HG03280 (cell line): Measurements from ENCODE around the gene NDNF.

Experiments
- ATAC-seq: cut with Tn5 transposase; IDR thresholded peaks from one replicate; pipeline ENCODE4 v1.9.1; 2021; ENCODE audit warnings: mild to moderate bottlenecking, moderate library complexity; ENCODE audit not compliant: unreplicated experiment

Gene NDNF

GRCh38 chr4:121070696-121071639, 1.4 kb downstream of the NDNF start:
- no peak for ATAC-seq

GRCh38 chr4:121070274-121070673, 2.1 kb downstream of the NDNF start:
- no peak for ATAC-seq

DNA sequence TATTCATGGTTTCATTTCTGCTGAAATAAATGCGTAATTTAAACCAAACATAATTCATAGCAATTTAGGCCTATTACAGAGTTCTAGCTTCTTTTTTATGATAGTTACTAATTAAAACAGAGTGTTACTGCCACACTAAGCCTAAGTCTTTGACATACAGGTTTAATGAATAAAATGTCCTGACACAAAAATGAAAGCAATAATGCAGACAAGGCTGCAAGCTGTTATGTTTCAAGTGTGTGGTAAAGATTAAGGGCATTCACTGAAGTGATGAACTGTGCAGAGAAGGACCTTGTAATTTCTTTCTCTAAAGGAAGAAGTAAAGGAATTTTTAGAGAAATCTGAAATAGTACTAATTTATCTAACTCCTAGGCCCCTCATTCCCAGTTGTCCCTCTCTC, 2.9 kb downstream of the NDNF start:
- ATAC-seq = no peak

DNA sequence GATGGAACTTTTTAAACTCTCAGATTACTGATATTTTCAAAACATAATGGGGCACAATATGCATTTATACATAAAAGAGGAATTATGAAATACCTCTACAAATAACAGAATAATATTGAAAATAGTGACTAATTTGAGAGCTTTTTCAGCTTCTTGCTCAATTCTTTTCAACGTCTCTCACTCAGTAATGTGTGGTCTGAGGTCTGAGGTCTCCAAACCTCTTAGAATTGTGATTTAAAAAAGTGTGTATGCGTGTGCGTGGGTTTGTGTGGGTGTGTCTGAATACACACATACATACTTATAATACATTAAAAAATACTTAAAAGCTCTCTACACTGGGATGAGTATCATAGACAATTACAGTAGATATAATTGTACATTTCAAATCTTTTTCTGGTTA, 7.9 kb downstream of the NDNF start:
- ATAC-seq = no peak

- no peak for ATAC-seq
These were observed 9.8 kb downstream of the NDNF start for GRCh38 chr4:121062521-121062920.

- ATAC-seq = no peak
These were observed 10.5 kb downstream of the NDNF start for GRCh38 chr4:121061861-121062260.

DNA sequence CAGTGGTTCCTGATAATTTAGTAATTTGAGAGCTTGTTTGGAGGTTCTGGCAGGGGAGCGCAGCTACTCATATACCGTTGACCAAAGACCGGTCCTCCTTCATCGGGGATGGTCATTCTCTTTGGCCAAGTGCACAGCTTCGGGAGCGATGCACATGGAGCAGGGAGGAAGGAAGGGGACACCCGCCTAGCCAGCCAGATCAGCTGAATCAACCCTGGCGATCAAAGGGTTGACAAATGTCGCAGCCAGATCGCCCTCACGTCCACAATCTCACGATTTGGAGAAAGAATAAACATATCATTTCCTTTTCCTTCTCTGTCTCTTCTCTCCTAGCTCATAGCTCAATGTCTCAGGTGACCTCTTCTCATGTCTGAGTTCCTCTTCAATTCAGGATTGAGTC, 11.1 kb downstream of the NDNF start:
- ATAC-seq = no peak

DNA sequence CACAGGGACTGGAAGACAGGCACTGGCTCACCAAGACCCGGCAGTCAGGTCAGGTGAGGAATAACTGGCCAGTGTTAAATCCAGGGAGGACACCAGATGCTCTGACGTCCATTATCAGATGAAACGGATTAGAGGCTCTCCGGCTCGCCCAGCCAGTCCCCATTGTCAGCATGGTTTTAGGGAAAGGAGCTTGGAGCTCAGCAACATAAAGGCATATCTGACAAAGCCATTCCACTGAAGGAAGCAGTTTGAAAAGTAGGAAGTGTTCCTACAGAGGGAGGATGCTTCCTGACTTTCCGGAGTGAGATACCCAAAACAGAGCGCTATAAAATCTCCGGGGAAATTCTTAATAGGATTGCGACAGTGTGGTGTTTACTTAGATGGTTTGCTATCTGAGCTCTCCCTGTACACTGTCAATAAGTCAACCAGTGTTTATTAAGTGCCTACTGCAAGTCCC, 14.8 kb downstream of the NDNF start:
- ATAC-seq = no peak

GRCh38 chr4:121056066-121056465, 16.3 kb downstream of the NDNF start:
- no peak for ATAC-seq

DNA sequence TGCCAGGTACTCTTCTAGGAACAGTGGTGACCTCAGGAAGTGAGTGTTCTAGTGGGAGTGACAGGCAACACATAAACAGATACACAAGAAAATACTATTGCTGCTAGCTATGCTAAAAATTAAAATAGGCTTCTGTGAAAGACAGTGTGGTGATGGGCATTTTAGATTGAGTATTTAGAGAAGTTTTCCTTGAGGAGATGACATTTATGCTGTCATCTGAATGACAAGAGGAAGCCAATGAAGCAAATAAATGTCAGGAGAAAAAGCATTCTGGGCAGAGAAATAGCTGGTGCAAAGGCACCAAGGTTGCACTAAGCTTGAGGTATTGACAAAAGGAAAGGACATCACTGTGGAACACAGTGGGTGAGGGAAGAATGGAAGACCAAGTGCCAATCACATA, 18.0 kb downstream of the NDNF start:
- ATAC-seq = no peak

DNA sequence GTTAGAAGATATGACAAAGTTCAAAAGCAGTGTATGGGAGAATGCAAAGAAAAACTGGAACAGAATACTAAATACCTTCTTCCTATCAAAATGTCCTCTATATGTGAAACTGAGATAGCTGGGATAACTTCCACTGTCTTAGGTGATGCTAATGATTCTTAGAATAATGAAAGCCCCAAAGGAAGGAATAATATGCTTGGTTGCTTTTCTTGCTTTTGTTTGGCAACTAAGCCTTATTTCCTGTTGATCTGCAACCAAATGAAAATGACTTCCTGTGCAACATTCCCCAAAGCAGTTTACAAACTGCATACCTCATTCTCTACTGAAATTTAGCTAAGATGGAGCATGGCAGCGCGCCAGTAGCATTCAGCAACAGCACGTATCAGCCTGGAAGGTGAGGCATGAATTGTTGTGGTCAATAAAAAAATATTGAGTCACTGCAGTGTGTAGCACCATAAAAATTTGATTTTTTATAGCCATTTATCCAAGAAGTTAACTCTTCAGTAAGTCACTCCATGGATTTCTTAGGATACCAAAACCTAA, 18.7 kb downstream of the NDNF start:
- no peak for ATAC-seq

- ATAC-seq = no peak
These were observed 22.0 kb downstream of the NDNF start for GRCh38 chr4:121050300-121050699.

DNA sequence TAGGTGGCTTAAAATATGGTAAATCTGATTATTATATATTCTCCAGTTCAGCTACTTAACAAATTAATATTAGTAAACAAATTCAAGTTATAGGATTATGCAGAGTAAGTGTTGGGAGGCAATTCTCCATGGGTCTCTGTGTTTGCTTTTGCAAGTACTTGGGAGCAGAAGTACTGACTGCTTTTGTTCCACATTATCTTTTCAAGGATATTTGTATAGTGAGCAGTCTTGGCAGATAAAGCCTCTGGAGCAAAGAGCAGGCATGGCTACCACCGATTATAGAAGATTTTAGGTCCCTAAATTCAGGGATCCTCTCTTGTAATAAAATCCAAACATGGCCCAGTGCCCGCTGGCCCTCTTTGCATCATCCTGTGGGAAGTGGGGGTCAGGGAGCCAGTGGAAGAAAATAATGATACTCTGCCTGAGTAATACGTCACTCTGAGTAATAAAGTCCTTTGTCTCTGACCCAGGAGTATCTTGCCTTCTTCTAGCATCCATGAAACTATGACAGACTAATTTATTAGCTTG, 23.2 kb downstream of the NDNF start:
- ATAC-seq = no peak

GRCh38 chr4:121048165-121048564, 24.2 kb downstream of the NDNF start:
- no peak for ATAC-seq

GRCh38 chr4:121041307-121042090, 30.8 kb downstream of the NDNF start:
- peak; percentile 99 for ATAC-seq

GRCh38 chr4:121034017-121034416, 38.3 kb downstream of the NDNF start:
- ATAC-seq = no peak

DNA sequence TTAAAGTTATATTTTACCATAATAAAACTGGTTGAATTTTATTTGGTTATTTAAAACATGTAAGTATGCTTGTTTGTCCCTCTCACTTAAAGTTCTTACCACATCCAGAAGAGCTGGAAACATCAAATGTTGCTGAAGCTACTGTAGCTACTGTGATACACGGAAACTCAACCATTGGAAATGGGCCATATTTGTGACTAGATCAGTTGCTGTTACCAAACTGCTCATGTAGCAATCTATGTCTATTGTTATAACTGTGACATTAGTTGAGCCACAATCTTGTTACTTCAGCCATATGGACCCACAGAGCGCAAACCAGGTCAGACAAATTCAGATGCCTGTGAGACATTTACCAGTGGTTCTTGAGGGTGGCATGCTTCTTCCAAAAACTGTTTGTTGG, 41.6 kb downstream of the NDNF start:
- no peak for ATAC-seq

GRCh38 chr4:121030131-121030530, 42.2 kb downstream of the NDNF start:
- ATAC-seq = no peak

DNA sequence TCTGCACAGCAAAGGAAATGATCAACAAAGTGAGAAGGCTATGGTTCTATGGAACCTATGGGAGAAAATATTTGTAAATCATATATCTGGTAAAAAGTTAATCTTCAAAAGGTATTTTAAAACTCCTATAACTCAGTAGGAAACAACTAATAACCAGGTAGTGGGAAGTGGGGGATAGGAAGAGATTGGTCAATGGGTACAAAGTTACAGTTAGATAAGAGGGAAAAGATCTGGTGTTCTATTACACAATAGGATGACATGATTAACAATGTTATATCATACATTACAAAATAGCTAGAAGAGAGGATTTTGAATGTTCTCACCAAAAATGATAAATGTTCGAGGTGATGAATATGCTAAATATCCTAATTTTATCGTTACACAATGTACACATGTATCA, 46.3 kb downstream of the NDNF start:
- no peak for ATAC-seq

GRCh38 chr4:121025540-121025939, 46.8 kb downstream of the NDNF start:
- ATAC-seq = no peak

DNA sequence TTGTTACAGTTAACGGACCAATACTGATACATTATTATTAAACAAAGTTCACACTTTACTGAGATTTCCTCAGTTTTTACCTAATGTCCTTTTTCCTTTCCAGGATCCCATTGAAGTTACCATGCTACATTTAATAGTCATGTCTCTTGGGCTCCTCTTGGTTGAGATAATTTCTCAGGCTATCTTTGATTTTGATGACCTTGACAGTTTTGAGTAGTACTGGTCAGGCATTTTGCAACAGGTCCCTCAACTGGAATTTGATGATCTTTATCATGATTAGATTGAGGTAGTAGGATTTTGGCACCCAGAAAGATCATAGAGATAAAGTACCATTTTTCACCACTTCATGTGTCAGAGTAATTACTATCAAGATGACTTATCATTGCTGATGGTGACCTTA, 53.8 kb downstream of the NDNF start:
- ATAC-seq = no peak
